GM15510 (cell line): ENCODE results near the gene SNX19.

Experiments
- POLR2A ChIP-seq: IDR thresholded peaks from 3 replicates; pipeline ENCODE4 v1.6.1; 2011; ENCODE audit warnings: borderline replicate concordance; ENCODE audit not compliant: insufficient read length; ENCODE audit errors: extremely low read depth

Gene SNX19

DNA sequence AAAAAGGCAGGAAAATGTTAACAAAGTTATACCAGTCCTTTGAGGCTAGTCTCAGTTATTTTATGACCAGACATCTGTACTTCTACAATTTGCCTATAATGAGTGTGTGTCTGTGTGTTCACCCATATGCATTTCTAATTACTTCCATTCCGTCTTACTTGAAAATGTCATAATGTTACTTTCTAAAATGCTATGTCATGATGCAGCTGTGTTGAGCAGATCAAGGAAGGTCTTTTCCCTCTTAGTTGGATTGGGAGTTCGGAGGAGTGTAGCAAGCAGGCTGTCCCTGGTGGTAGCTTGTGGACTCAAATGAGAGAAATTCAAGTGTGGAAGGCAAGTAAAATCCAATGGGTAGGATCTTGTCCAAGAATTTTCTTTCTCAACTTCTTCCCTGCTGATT, 3.0 kb downstream of the SNX19 start:
- TF ChIP-seq POLR2A, result no peak

DNA sequence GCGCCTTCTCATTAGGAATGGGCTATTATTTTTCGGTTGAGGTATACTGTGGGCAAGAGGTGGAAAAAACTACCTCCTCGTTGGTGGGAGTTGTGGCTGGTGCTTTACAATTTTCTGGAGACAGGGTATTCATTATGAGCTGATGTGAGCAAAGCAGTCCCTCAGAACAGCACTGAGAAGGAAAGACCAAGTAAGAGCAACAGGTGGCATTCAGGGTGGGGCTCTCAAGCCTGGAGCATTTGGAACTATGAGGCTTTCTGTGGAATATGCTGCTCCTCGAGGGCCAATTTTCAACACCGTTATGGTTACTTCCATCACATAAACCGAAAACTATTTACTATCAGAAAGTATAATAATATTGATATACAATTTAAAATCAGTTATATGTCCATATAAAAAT, 3.7 kb downstream of the SNX19 start:
- no peak for TF ChIP-seq POLR2A

DNA sequence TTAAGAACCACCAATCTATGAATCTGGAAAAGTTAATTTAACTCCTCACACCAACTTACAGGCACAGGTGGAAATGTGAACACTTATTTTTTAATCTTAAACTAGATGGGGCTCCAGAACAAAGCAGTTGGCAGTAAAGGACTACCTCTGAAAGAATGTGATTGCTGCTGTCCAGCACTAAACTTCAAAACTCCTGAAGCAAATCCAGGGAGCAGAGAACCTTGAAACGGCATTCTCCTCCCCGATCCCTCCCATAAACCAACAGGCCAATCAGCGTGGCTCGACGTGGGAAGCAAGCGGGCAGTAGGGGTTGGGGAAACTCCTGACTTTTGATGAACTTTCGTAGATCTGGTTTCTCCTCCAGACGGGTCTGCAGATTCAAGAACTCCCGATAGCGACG, 5.0 kb downstream of the SNX19 start:
- TF ChIP-seq POLR2A, result no peak

DNA sequence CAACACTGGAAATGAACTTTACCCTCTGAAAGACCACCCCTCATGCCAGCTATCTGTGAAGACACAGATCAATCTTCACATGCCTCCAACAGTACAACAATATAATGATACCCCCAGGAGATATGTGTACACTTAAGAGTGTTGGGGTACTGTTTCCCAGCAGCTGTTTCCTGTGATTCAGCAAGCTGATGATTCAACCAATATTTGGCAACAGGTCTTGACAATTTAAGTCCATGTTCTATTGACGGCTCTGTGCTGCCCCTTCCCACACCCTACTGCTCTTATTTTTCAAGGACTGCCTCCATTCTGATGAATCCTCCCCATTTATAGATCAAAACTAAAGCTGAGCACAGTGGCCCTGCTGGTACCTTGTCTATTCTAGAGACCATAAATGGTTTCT, 6.6 kb downstream of the SNX19 start:
- TF ChIP-seq POLR2A, result no peak

DNA sequence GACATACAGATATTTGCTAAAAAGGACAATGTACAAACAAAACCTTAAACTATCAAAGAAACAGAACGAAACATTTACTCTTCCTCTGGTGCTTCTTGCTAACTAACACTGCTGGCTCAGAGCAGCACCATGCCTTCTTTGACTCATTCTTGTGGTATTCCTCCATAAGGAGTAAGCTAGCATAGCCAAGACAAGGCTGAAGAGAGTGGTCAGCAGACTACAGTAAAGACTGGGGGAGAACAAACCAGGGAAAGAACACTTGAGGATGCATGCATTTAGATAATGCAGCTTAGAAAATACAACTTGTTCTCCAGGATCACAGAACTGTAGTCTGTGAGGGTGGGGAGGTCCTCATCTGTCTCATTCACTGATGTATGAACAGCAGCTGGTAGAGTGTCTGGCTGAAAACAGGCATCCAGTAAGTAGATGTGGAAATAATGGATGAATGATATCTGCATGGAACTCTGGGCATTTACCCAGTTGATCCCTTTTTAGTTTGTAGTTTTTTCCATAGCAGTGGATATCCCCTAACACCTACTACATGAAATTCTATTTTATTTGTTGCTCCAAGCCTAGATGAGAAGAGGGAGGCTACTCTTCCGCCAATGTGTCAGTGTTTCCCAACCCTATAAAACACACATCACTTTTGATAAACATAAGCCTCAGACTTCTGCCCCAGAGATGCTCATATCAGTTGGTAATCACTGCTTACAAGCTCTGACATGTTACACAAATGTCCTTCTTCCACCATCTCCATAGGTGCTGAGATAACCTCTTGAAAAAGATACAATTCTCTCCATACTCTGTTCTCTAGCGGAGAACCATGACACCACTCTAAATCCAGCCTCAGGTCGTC, 7.3 kb downstream of the SNX19 start:
- no peak for TF ChIP-seq POLR2A

DNA sequence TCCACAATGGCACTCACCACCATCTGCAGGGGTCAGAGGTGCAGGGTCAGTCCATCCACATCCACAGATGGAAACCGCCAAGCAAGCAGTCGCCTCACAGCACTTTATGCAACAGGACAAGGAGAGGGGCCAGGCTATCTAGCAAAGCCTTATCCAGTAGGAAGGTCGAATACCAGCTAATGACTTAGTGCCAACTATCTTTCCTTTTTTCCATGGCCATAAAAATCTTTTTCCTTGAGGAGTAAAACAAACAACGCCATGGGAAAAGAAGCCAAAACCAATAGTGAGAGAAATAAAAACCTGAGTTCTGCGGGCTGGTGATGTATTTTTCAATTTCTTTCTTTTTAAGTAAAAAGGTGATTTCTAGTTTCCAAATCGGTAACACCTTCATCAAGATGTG, 8.2 kb downstream of the SNX19 start:
- TF ChIP-seq POLR2A, result no peak

DNA sequence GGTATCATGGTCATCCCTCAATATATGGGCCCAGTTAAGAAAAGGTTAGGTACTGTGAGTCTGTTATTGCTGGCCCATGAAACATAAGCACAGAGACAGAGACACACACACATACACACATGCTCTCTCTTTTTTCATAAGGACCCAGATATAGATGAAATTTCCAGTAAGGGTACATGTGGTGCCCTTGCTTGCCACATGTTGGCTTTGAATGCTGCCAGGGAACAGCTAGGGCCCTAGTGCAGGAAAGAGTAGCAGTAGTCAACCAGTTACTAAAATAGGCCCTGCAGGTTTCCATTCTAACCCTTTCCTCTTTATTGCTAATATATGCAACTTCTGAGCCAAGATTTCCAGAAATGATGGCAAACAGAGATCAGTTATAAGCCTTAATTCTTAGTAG, 9.1 kb downstream of the SNX19 start:
- TF ChIP-seq POLR2A, result no peak

DNA sequence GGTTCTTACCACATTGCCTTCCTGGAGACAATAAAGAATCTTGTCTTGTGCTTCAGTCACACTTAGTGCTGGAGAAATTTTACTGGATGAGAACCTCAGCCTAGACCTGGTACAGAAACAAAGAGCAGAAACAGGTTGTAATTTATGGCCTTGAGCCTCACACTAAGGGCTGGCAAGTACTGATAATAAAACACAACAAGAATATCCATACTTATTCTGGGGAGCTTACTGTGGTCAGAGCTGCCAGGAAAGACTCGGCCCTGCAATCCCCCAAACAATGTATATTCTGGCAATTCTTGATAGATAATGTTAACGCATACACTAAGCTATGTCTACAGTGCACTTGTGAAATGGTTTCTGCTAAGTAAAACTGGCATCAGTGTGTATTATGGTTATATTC, 9.7 kb downstream of the SNX19 start:
- no peak for TF ChIP-seq POLR2A

DNA sequence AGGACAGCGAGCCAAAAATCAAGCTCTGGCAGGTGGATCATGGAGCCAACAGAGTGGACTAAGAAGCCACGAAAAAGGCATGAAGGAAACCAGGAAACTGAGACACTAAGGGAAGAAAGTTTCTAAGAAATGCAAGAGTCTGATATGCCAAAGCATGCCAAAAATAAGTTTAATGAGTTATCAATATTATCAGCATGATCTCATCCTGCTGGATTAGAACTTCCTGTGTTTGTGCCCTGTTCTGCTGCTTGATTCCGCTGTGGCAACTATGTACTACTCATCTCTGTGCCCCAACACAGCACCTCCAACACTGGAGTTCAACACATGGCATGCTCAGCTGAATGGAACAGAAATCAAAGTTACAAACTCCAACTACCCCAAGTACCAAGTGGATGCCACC, 10.8 kb downstream of the SNX19 start:
- TF ChIP-seq POLR2A, result no peak

DNA sequence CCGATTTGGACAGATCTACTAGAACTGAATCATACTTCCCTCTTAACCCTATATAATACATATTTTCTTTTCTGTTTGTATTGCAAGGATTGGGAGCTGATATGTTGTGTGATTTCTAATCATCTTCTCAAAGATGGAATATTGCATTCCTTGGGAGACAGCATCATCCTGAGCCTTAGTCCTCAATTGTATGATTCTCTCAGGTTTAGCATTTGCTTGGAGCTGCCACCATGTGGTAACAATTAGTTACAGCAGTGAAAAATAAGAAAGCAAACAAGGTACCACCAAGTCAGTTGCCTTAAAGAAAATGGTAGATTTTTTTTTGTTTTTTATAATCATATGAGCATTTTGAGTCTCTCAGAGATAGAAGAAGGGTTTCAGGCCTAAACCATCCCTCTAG, 11.9 kb downstream of the SNX19 start:
- TF ChIP-seq POLR2A, result no peak

DNA sequence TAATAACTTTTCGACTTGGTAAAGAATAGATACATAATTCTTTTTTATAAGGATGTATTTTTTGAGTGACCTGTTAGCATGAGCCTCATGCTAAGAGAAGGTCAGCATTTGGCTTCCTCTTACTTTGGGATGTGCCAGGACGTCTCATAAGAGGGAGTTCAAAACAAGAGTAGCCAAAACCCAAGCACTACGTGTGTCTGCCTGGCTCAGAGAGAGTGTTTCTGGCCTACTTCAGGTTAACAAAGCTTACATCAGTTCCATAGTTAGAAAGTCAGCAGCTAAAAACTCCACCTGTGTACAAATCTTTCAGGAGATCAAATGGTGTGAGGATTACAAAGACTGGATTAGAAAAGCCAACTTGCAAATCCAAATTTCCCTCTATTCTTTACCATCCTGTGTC, 13.9 kb downstream of the SNX19 start:
- no peak for TF ChIP-seq POLR2A

DNA sequence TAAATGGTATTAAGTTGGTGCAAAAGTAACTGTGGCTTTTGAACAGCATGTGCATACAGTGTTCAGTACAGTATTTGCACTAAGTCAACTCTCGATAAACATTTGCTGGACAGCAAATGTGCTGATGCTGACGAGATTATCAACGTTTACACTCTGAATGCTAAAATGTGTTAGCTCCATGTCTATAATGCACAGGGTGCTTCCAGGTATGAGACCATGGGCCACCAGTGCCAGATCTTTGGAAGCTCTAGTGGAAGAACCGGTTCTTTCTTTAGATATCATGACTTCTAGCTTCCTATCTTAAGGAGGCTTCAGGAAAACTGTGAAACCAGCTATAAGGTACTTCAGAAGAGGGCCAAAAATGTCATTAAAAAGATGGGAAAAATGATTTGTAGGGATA, 17.2 kb downstream of the SNX19 start:
- no peak for TF ChIP-seq POLR2A

DNA sequence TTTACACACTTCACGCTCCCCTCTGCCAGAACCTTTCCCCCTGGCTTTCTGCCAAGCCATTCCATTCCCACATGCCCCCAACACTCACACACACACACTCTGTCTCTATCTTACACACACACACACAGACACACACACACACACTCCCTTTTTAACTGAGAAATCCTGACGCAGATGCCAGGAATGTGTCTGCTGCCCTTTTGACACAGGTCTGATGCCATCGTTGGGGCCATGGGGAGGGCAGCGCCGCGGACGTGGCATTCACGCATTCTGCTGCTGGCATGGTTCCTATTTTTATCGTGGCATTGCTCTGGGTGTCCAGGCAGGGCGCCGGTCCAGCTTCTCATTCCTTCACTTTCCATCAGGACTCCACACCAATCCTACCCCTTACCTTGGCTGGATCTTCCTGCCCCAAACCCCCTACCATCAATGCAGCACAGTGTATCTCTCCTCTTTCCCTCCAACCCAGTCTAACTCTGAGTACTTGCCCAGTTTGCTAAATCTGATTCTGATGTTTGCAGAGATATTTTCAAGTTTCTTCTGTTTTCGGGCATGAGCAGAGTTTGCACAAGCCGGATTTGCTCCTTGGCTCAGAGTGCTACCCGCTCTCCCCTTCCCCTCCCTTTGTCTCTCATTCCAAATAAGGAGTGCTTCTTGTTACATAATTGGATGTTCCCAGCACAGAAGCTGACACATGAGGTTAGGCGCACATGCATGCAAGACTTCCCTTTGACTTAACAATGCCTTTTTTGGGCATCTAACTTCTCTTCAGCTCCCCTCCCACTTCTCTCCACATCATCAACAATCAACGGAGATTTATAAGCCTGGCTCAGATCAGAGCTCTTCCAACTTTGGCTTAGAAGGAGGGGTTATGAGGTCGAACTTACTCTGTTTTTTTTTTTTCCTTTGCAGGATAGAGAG, 18.8 kb downstream of the SNX19 start:
- no peak for TF ChIP-seq POLR2A

DNA sequence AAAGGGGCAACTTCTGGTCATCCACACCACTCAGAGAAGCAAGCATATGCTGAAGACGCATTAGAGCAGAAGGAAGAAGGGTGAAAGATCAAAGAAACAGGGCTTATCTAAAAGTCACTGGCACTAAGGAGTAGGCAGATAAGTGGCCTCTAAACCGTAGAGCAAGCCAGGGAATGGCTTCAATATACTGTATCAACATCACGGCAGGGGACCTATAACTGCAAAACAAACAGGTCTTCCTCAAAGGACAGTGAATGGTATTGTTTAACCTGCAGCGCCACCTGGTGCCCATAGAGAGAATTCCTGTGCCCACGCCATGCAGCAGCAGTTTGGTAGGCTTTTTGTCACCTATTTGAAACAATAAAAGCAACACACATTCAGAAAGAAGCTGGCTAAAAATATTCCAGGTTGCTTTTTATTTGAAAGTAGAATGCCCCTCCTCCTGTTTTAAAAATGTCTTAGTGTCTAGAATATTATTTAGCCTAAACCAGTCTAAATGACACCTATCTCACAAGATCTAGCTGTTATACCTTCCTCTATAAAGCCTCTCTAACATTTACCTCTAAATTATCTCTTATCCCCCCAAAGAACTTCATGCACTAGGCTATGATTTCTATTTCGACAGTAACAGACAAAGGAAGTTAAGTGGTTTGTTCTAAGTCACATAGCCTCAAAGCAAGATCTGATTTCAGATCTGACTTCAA, 21.8 kb downstream of the SNX19 start:
- no peak for TF ChIP-seq POLR2A

DNA sequence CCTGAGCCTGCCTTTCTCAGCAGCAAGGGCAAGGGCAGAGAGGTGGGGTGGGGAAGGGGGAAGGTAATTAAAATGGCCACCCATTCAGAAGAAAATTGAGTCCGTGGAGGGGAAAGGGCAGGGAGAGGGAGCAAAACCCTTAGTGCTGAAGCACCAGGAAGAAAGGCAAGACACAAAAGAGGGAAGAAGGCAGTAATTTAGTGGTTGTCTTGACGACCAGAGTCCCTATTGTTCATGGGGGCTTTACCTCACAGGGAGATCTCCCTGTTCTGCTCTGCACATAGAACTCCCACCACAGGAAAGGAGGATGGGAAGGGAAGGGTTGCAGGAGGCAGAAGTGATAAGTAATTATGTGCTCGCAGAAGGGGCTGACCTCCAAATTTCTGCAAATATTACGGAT, 23.4 kb downstream of the SNX19 start:
- no peak for TF ChIP-seq POLR2A
